Osteoblast (primary cell): ENCODE data around the gene ARHGAP6. TPM values are rescaled to one million over a fixed set of nuclear protein-coding genes. Genes with fewer than 3 reads are reported as not detected.

Source experiments
- DNase-seq: peaks from one replicate; pipeline ENCODE4 v3.0.0; 2011; ENCODE audit warnings: low spot score, mixed read lengths; ENCODE audit not compliant: insufficient read length; ENCODE audit errors: missing footprints
- H2AFZ ChIP-seq: 2 replicates; pipeline ENCODE4 v1.6.0; 2011; ENCODE audit warnings: mild to moderate bottlenecking, low read length
- H3K27ac ChIP-seq: 2 replicates; pipeline ENCODE4 v1.5.1; 2011; ENCODE audit warnings: mild to moderate bottlenecking, low read depth, low read length, moderate library complexity
- H3K27me3 ChIP-seq: 2 replicates; pipeline ENCODE4 v1.6.0; 2012; ENCODE audit warnings: mild to moderate bottlenecking, control low read depth, inconsistent platforms, low read length, moderate library complexity; ENCODE audit not compliant: insufficient read depth
- H3K36me3 ChIP-seq: 2 replicates; pipeline ENCODE4 v1.5.1; 2011; ENCODE audit warnings: mild to moderate bottlenecking, low read length, control low read depth, moderate library complexity; ENCODE audit not compliant: insufficient read depth
- H3K4me1 ChIP-seq: 2 replicates; pipeline ENCODE4 v1.5.1; 2011; ENCODE audit warnings: mild to moderate bottlenecking, low read length, control low read depth, moderate library complexity; ENCODE audit not compliant: insufficient read depth
- H3K4me2 ChIP-seq: 2 replicates; pipeline ENCODE4 v1.6.0; 2011; ENCODE audit warnings: mild to moderate bottlenecking, low read length; ENCODE audit not compliant: insufficient read depth
- H3K4me3 ChIP-seq: fragments of 200-600 bp; sonication (generic); 3 replicates; pipeline ENCODE4 v1.5.1; 2012; ENCODE audit warnings: mild to moderate bottlenecking, low read length, inconsistent platforms; ENCODE audit not compliant: insufficient read depth
- H3K79me2 ChIP-seq: 2 replicates; pipeline ENCODE4 v1.6.0; 2012; ENCODE audit warnings: mild to moderate bottlenecking, low read length, control low read depth, inconsistent platforms; ENCODE audit not compliant: insufficient read depth
- H3K9me3 ChIP-seq: 2 replicates; pipeline ENCODE4 v1.5.1; 2011; ENCODE audit warnings: low read depth, low read length, control low read depth
- H4K20me1 ChIP-seq: 2 replicates; pipeline ENCODE4 v1.6.0; 2012; ENCODE audit warnings: mild to moderate bottlenecking, low read length, control low read depth; ENCODE audit not compliant: insufficient read depth
- total RNA-seq: library from RNA; depleted of rRNA; stranded (reverse); fragments of >200 nt; gene quantifications from 2 replicates; pipeline ENCODE4 v1.2.3, GENCODE V29; 2012
- TF ChIP-seq, protein P1 (sequence below): IDR thresholded peaks from 2 replicates; pipeline ENCODE4 v1.5.1; 2011; ENCODE audit warnings: mild to moderate bottlenecking, low read depth, low read length, moderate library complexity; ENCODE audit errors: extremely low read depth

Gene ARHGAP6
- total RNA-seq, 1 donor = 2.2 TPM

- no peaks in the 10 kb centered on the region for H3K27me3 ChIP-seq
- H3K79me2 ChIP-seq = no peaks in the 10 kb centered on the region
- H3K36me3 ChIP-seq = no peaks in the 10 kb centered on the region
- TF ChIP-seq, protein P1, sequence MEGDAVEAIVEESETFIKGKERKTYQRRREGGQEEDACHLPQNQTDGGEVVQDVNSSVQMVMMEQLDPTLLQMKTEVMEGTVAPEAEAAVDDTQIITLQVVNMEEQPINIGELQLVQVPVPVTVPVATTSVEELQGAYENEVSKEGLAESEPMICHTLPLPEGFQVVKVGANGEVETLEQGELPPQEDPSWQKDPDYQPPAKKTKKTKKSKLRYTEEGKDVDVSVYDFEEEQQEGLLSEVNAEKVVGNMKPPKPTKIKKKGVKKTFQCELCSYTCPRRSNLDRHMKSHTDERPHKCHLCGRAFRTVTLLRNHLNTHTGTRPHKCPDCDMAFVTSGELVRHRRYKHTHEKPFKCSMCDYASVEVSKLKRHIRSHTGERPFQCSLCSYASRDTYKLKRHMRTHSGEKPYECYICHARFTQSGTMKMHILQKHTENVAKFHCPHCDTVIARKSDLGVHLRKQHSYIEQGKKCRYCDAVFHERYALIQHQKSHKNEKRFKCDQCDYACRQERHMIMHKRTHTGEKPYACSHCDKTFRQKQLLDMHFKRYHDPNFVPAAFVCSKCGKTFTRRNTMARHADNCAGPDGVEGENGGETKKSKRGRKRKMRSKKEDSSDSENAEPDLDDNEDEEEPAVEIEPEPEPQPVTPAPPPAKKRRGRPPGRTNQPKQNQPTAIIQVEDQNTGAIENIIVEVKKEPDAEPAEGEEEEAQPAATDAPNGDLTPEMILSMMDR = no peak
- H3K4me1 ChIP-seq = no peaks in the 10 kb centered on the region
- no peak overlapping the region for H2AFZ ChIP-seq
- DNase-seq = no peak
- H3K4me3 ChIP-seq = no peak overlapping the region
- no peaks in the 10 kb centered on the region for H4K20me1 ChIP-seq
- no peaks in the 10 kb centered on the region for H3K9me3 ChIP-seq
- no peak overlapping the region for H3K27ac ChIP-seq
- H3K4me2 ChIP-seq = no peak overlapping the region
These were observed 65.1 kb downstream of the ARHGAP6 start for GRCh38 chrX:11600578-11600977.

DNA sequence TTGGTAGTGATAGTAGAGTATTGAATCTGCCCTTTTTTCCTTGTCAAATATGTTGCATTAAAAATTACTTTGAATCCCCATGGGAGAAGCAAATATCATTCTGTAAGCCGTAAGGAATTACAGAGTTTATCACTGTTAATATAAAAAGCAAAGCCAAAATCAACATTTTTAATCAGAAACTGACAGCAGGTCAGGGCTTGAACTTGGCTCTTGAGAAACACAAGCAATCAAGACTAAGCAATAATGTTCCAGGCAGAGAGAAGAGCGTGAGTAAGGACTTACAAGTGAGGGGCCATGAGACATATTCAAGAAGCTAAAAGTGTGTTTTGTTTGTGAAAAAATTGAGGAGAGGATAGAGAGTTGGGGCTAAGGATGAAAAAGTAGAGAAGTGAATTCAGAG lies 68.2 kb downstream of the ARHGAP6 start:
- Histone ChIP-seq H4K20me1 (no peaks in the 10 kb centered on the region), H3K4me3 (no peak overlapping the region), H3K4me1 (no peaks in the 10 kb centered on the region), H2AFZ (no peak overlapping the region), H3K79me2 (no peaks in the 10 kb centered on the region), H3K4me2 (no peak overlapping the region), H3K36me3 (no peaks in the 10 kb centered on the region), H3K27ac (no peak overlapping the region), H3K9me3 (no peaks in the 10 kb centered on the region), H3K27me3 (no peaks in the 10 kb centered on the region)
- TF ChIP-seq, protein P1 = no peak
- DNase-seq = no peak

GRCh38 chrX:11591723-11592346 lies 73.9 kb downstream of the ARHGAP6 start:
- H3K4me2 ChIP-seq = no peak overlapping the region
- H3K9me3 ChIP-seq = no peaks in the 10 kb centered on the region
- TF ChIP-seq, protein P1 = no peak

DNA sequence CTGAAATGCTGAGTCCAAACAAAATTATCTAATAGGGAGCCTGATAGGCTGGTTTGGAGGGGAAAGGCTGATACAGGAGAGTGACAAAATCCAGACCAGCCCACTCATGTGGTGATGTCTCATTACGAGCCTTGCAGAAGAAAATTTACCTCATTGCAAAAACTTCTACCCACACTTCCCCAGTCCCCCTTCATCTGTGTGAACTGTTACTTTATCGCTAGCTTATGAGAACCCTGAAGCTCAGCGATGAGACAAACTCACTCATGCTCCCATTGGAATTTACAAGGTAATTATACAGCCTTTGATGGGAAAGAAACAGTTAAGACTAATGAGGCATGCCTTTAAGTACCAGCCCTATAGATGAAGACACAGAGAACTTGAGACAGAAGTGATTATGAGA lies 76.1 kb downstream of the ARHGAP6 start:
- Histone ChIP-seq H3K4me2 (no peak overlapping the region), H3K36me3 (no peaks in the 10 kb centered on the region), H3K4me1 (no peaks in the 10 kb centered on the region), H3K79me2 (no peaks in the 10 kb centered on the region), H3K9me3 (no peaks in the 10 kb centered on the region), H3K27me3 (no peaks in the 10 kb centered on the region), H3K4me3 (no peak overlapping the region), H2AFZ (no peak overlapping the region), H4K20me1 (no peaks in the 10 kb centered on the region), H3K27ac (no peak overlapping the region)
- DNase-seq = no peak
- TF ChIP-seq, protein P1 = no peak

More at GRCh38 chrX:11591723-11592346, 73.9 kb downstream of the ARHGAP6 start:
- Histone ChIP-seq H3K4me1 (no peaks in the 10 kb centered on the region), H3K27ac (no peak overlapping the region), H3K79me2 (no peaks in the 10 kb centered on the region), H2AFZ (no peak overlapping the region), H3K36me3 (no peaks in the 10 kb centered on the region), H3K4me3 (no peak overlapping the region), H3K27me3 (no peaks in the 10 kb centered on the region), H4K20me1 (no peaks in the 10 kb centered on the region)
- no peak for DNase-seq
